Glomerular visceral epithelial cell (primary cell): Measurements from ENCODE around the gene IGF1R.

ENCODE experiments used
- DNase-seq: peaks from one replicate; pipeline ENCODE4 v3.0.0-alpha.2; 2016; ENCODE audit errors: extremely low spot score

Gene IGF1R

DNA sequence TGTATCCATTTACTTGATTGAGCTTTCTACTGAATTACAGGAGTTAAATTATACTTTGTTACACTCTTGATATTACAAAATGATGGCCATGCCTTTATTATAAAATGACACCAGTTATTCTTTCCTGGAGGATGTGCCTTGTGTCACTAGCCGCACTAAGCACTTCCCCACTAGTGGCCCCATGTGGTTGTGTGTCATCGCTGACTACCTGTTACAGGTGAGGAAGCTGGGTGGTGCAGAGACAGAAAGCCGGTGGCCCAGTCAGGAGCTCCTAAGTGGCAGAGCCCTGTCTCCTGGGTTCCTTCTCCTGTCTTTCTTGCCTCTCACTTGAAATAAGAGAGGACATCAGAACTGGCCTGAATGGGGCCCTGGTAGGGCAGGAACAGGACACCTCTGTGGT, 96.8 kb downstream of the IGF1R start:
- DNase-seq = no peak

- DNase-seq = peak; percentile 43
These were observed 97.5 kb downstream of the IGF1R start for GRCh38 chr15:98745650-98746374.

DNA sequence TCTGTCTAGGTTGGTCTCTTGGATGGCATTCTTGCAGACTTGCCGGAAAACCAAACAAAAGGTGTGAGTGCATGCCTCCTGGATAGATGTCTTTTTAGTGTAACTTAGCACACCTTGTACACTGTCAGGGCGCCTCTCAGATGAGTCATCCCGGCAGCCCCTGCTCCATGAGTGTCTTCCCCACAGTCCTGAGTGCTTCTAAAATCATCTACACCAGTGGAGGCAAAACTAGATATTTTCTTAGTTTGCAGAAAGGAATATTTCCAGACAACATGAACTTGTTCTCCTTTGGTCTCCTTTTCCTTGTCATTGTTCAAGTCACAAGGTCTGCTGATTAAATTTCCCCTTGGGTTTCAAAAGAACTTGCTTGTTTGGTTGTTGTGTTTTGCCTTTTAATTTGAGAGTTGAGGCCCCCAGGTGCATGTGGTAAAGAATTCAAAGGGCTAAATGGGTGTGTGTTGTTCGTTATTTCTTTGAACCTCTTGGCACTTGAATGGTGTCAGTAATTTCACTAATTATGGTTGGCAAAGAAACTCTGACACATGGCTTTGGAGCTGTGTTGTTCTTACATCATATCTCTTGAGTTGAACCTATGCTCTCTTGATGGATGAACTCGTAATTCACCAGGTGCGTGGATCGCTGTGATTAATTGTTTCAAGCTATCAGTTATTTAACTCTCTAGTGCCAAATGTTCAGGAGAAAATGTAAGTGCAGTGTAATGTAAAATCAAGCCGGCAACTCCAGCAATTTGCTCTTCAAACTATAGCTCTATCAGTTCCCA, 98.2 kb downstream of the IGF1R start:
- DNase-seq = no peak

GRCh38 chr15:98751767-98752166, 103.4 kb downstream of the IGF1R start:
- no peak for DNase-seq

GRCh38 chr15:98753726-98754656, 105.7 kb downstream of the IGF1R start:
- DNase-seq = peak; percentile 48

GRCh38 chr15:98754657-98755022, 106.3 kb downstream of the IGF1R start:
- DNase-seq = no peak

DNA sequence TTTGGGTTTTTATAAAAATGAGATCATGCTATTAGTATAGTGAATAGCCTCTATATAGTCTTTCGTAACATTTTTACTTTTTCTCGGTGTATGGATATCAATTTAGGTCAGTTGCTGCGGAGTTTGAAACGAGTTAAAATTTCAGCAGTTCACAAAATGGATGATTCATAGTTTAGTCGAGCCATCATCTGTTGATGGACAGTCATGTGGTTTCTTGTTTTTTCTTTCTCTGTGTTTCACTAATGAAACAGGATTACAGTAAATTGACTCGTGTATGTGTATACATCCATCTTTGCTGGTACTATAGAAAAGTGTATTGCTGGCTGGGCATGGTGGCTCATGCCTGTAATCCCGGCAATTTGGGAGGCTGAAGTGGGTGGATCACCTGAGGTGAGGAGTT, 106.8 kb downstream of the IGF1R start:
- no peak for DNase-seq

GRCh38 chr15:98755781-98756180, 107.4 kb downstream of the IGF1R start:
- DNase-seq = no peak

DNA sequence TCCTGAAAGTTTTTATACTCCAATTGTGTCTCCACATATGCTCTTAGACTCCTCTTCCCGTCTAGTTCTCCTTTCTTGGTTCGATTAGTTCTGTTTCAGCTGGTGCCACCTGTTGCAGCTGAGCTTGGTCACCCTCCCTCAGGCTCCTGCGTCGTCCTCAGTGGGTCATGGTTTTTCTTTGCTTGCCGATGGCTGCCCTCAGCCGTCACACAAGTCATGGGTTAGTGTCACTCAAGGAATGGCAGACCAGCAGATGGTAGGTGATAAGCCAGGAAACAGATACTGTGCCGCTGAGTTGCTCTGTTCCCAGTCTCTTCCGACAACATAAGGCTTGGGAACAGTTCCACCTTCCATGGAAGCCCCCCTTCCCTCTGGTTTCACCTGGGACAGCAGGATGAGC, 109.9 kb downstream of the IGF1R start:
- DNase-seq = no peak

DNA sequence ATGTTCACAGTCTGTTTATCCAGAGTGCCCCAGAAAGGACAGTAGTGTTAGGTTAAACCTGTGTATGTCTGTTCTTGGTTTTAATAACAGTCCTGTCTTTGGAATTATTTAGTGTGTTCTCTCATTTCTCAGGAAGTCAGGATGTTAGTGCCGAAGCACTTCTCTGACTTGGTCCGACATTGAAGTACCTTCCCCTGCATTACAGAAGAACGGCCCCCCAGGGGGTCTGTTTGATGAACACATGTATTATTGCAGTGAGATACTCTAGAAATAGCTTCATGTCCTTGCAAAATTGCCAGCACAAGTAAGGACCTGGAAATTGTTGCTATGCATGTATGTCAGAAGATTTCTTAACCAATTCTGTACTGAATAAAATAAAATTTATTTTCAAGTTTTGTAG, 110.9 kb downstream of the IGF1R start:
- no peak for DNase-seq

GRCh38 chr15:98760112-98760826, 111.9 kb downstream of the IGF1R start:
- no peak for DNase-seq

GRCh38 chr15:98760975-98761374, 112.6 kb downstream of the IGF1R start:
- DNase-seq = no peak

- DNase-seq = no peak
These were observed 114.8 kb downstream of the IGF1R start for GRCh38 chr15:98763179-98763578.

GRCh38 chr15:98764291-98764690, 116.0 kb downstream of the IGF1R start:
- DNase-seq = no peak

- DNase-seq = no peak
These were observed 117.3 kb downstream of the IGF1R start for GRCh38 chr15:98765610-98766009.

DNA sequence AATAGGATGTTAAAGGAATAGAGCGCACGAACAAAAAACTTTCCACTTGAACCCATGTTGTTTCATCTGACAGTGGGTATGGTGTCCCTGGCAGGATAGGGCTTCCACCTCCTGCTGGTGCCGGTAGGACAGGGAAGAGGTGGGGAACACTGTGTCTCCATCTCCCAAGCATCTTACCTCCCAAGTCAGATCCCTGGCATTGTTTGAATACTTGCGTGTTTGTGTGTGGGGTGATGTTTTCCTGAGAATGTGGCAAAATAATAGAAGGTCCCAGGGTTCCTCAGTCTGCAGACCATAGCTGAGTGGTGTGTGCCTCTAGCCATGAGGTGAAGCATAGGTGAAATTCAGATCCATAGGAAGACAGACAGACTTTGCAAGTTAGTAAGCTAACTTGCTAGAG, 119.4 kb downstream of the IGF1R start:
- no peak for DNase-seq

DNA sequence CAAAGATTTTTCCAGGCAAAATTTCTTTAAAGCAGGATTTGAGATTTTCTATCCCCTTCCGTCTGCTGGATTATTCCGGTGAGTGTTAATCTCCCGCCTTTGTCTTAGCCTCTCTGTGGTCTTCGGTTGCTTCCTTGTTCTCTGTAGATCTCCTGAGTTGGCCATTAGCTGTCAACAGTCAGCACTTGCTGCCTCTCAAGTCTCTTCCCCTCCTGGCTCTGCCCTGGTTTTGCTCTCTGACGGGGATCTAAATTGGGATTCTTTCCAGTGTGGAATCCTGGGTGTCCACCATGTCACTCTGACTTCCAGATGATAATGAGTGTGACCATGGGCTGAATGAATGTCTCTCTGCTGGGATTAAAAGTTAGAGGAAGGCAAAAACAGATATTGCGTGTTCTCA, 121.5 kb downstream of the IGF1R start:
- no peak for DNase-seq

DNA sequence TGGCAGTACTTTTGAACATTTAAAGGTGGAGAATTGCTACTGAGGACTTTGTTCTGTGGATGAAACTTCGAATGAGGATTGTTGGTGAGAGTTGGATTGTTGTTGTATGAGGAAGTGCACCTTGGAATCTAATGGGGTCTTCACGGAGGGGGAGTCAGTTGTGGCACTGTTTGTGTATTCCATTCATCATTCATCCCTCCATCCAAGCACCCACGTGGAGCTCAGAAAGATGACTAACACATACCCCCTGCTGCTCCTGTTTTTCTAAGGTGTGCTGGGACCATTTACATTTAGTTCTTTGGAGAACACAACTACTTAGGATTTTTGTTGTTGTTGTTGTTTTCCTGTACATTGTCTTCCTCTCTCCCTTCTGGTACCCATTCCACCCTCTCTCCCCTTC, 122.6 kb downstream of the IGF1R start:
- no peak for DNase-seq

DNA sequence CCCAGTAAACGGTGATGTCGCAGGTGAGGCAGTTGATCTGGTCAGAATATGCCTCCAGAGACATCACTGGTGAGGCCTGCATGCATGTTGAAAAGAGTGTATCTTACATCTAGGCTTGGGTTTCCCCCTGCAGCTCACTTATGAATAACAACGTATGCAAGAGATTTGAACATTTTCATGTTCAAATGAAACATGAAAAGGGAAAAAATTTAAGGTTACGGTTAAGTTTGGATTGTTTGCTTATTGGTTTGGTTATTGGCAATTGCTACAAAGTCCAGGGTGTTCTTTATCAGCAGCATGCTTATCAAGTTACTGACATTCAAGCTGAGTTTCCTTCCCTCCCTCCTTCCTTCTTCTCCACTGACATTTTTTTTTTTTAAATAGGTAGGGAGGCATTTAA, 123.2 kb downstream of the IGF1R start:
- DNase-seq = no peak

DNA sequence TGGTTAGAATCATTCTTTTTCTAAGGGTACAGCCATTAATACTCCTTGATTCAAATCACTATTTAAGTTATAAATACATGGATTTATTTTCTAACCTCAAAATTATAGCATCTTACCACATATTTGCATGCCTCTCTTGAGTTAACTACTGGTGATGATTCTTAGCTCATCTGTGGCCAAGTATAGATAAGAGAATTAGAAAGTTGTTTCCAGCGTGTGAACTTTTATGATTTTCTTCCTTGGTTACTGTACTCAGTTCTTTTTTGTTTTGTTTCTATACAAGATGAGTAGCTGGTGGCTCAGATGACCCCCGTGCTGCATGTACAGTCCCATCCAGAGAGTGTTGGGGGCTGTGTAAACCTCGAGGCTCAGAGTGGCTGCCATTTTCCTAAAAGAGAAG, 124.6 kb downstream of the IGF1R start:
- no peak for DNase-seq

DNA sequence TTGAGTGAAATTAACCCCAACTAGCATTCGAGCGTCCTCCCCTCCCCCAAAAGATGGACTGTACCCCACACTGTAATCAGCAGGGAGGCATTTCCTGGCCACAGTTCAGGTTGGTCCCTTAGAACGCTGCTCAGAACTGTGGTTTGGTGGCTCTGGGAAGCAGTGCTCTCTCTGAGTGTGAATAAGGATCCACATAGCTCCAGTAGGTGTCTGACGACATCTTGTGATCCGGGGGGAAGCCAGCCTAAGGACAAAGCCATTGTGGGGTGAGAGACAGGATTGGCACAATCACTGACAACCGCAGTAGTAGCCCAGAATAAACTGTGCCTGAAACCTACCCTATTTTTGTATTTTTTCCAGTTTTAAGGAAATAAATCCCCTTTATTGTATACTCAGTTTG, 125.3 kb downstream of the IGF1R start:
- DNase-seq = no peak
